Measurements from ENCODE around the gene TNS3. TPM values are rescaled to one million over a fixed set of nuclear protein-coding genes. Genes with fewer than 3 reads are reported as not detected.

The TNS3 gene
- total and polyA plus RNA-seq, 10 of the 15 experiments (the other 5 are each of a cell fraction or from before 2014, with no cell fraction given) = 0.27 to 2.7 (median 0.79) TPM

- H3K27ac ChIP-seq (ENCODE audit: control insufficient read depth, insufficient read depth) = no peak overlapping the region
- no peaks in the 10 kb centered on the region for H3K79me2 ChIP-seq (ENCODE audit: control insufficient read depth, insufficient read depth, low read length)
- RAD21 ChIA-PET (ENCODE audit: unreplicated experiment) = no interaction called here
- H3K9ac ChIP-seq (ENCODE audit: control insufficient read depth, insufficient read depth, low read length) = no peak overlapping the region
- WGBS (ENCODE audit: insufficient coverage, insufficient replicate concordance, low lambda C conversion rate, missing lambda C conversion rate) = 12% methylated on average over 2 of the region's 2 CpGs
- H3K4me2 ChIP-seq (ENCODE audit: control insufficient read depth, insufficient read depth) = no peak overlapping the region
- intact Hi-C loops (cut with micrococcal nuclease; ENCODE audit: unreplicated experiment) = no loop called here
- SMC1A ChIA-PET (ENCODE audit: uncharacterized antibody, unreplicated experiment) = interaction anchor here (0.8 kb wide), 1 partner anchor 22 kb away, joined by 3 read pairs; no protein-coding TSS in a partner anchor
- no peak for FAIRE-seq
- no peaks in the 10 kb centered on the region for H4K20me1 ChIP-seq (ENCODE audit: control insufficient read depth, insufficient read depth)
- CTCF ChIA-PET = interaction anchor here (1.1 kb wide), 1 partner anchor 10 kb away, joined by 3 read pairs; no protein-coding TSS in a partner anchor
- H2AFZ ChIP-seq (ENCODE audit: control insufficient read depth, low read depth, low read length) = no peak overlapping the region
- H3K4me3 ChIP-seq = no peak overlapping the region
- no TSS peak for BruUV-seq (replicated peaks)
- POLR2A ChIA-PET = no interaction called here
- no peak for TF ChIP-seq KAT2A (conservative IDR thresholded peaks at IDR 0.05; ENCODE audit: control insufficient read depth, low read depth, low read length)
- TF ChIP-seq RBBP5 (conservative IDR thresholded peaks at IDR 0.05) = no peak
- TF ChIP-seq WRNIP1 (IDR thresholded peaks at IDR 0.05; ENCODE audit: borderline replicate concordance, low read depth, low read length) = no peak
- no peak for TF ChIP-seq CEBPB (IDR thresholded peaks at IDR 0.05; ENCODE audit: borderline replicate concordance in 1 of 2, low read depth in 2 of 2, low read length in 2 of 2)
- TF ChIP-seq YBX1 (IDR thresholded peaks at IDR 0.05) = no peak
- no peak for TF ChIP-seq ZBTB40 (IDR thresholded peaks at IDR 0.05; ENCODE audit: borderline replicate concordance)
- no peak for TF ChIP-seq RELA (IDR thresholded peaks at IDR 0.05; ENCODE audit: borderline replicate concordance, partially characterized antibody)
- TF ChIP-seq DPF2 (IDR thresholded peaks at IDR 0.05) = no peak
- TF ChIP-seq ZNF687 (IDR thresholded peaks at IDR 0.05) = no peak
- TF ChIP-seq SPI1 (IDR thresholded peaks at IDR 0.05; ENCODE audit: borderline replicate concordance, insufficient read depth, low read depth, low read length) = no peak
- TF ChIP-seq CBFB (IDR thresholded peaks at IDR 0.05; ENCODE audit: low read depth) = no peak
- TF ChIP-seq E2F4 (IDR thresholded peaks at IDR 0.05; ENCODE audit: low read depth, low read length) = no peak
- TF ChIP-seq YY1 (IDR thresholded peaks at IDR 0.05; ENCODE audit: low read depth, low read length) = no peak
- TF ChIP-seq MAX (IDR thresholded peaks at IDR 0.05; ENCODE audit: low read depth, low read length) = no peak
- TF ChIP-seq SIX5 (IDR thresholded peaks at IDR 0.05; ENCODE audit: low read depth, low read length, severe bottlenecking) = no peak
- TF ChIP-seq TARDBP (IDR thresholded peaks at IDR 0.05; ENCODE audit: borderline replicate concordance) = no peak
- no peak for DNase-seq (ENCODE audit: low read depth, low spot score)
- no peak for ATAC-seq
- H3K9me3 ChIP-seq (replicated peaks; ENCODE audit: control insufficient read depth, insufficient read depth, low read length) = no peaks in the 10 kb centered on the region; the same call in 2 of the 3 replicates
- no peaks in the 10 kb centered on the region for H3K36me3 ChIP-seq (ENCODE audit: control insufficient read depth in 2 of 2, insufficient read depth in 2 of 2, low read length in 1 of 2)
- H3K27me3 ChIP-seq (replicated peaks in 1 of 2; ENCODE audit: control insufficient read depth in 2 of 2, insufficient read depth in 2 of 2, low read length in 1 of 2) = no peaks in the 10 kb centered on the region
- in situ Hi-C loops (cut with MboI) = no loop called here
- no peaks in the 10 kb centered on the region for H3K4me1 ChIP-seq (ENCODE audit: control insufficient read depth, insufficient read depth, low read length)
Observed at GRCh38 chr7:47310020-47310419, 271.9 kb downstream of the TNS3 start.

Data from GM12878 (cell line).